ENCODE data around the gene CARD11.

Gene CARD11

GRCh38 chr7:3033136-3033535, 10.5 kb downstream of the CARD11 start:
- H3K4me3 ChIP-seq (ENCODE audit: low read length, poor library complexity, severe bottlenecking), result no peak overlapping the region
- no peaks in the 10 kb centered on the region for H3K9me3 ChIP-seq (ENCODE audit: insufficient read depth, low read depth, low read length)
- TF ChIP-seq, protein P1, sequence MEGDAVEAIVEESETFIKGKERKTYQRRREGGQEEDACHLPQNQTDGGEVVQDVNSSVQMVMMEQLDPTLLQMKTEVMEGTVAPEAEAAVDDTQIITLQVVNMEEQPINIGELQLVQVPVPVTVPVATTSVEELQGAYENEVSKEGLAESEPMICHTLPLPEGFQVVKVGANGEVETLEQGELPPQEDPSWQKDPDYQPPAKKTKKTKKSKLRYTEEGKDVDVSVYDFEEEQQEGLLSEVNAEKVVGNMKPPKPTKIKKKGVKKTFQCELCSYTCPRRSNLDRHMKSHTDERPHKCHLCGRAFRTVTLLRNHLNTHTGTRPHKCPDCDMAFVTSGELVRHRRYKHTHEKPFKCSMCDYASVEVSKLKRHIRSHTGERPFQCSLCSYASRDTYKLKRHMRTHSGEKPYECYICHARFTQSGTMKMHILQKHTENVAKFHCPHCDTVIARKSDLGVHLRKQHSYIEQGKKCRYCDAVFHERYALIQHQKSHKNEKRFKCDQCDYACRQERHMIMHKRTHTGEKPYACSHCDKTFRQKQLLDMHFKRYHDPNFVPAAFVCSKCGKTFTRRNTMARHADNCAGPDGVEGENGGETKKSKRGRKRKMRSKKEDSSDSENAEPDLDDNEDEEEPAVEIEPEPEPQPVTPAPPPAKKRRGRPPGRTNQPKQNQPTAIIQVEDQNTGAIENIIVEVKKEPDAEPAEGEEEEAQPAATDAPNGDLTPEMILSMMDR (conservative IDR thresholded peaks at IDR 0.05; ENCODE audit: low read length), result no peak
- TF ChIP-seq EZH2phosphoT487 (IDR thresholded peaks at IDR 0.05; ENCODE audit: borderline replicate concordance), result no peak
- H3K9ac ChIP-seq (ENCODE audit: low read depth, low read length, poor library complexity, severe bottlenecking), result no peak overlapping the region
- peaks cover under 1% of the 10 kb centered on the region for H3K4me1 ChIP-seq (ENCODE audit: insufficient read depth, low read length, poor library complexity, severe bottlenecking)
- no peaks in the 10 kb centered on the region for H4K20me1 ChIP-seq (ENCODE audit: insufficient read depth, low read length, poor library complexity, severe bottlenecking)
- H3K27me3 ChIP-seq (ENCODE audit: insufficient read depth, low read length, poor library complexity, severe bottlenecking), result no peaks in the 10 kb centered on the region
- H3F3A ChIP-seq (ENCODE audit: low read depth), result no peaks in the 10 kb centered on the region
- no peaks in the 10 kb centered on the region for H3K9me2 ChIP-seq (replicated peaks; ENCODE audit: low read depth, low read length)
- no peak overlapping the region for H3K4me2 ChIP-seq (ENCODE audit: low read depth, low read length, poor library complexity, severe bottlenecking)
- peaks cover 42% of the 10 kb centered on the region for H3K79me2 ChIP-seq (ENCODE audit: insufficient read depth, low read length)
- no peak overlapping the region for H2AFZ ChIP-seq (ENCODE audit: low read length)
- peaks cover 5% of the 10 kb centered on the region; the same call in 1 of the 2 replicates for H3K36me3 ChIP-seq (ENCODE audit: insufficient read depth, low read length)

DNA sequence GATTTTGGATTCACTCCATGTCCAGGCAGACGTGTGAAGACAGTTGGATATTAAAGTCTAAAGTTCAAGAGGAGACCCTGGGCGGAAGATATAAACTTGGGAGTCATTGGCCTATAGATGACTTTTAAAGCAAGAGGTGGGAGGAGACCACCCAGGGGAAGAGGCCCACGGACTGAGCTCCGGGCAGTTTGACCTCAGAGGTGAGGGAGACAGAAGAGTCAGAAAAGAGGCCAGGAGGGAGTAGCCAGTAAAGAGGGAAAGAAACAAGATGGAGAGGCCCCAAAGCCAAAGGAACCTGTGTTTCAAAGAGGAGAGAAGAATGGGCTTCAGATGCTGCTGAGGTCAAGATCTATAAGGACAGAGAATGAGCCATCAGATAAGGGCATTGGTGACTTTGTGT, 11.4 kb downstream of the CARD11 start:
- H3K4me2 ChIP-seq (ENCODE audit: low read depth, low read length, poor library complexity, severe bottlenecking), result no peak overlapping the region
- TF ChIP-seq, protein P1 (conservative IDR thresholded peaks at IDR 0.05; ENCODE audit: low read length), result no peak
- TF ChIP-seq EZH2phosphoT487 (IDR thresholded peaks at IDR 0.05; ENCODE audit: borderline replicate concordance), result no peak
- no peaks in the 10 kb centered on the region for H3K27me3 ChIP-seq (ENCODE audit: insufficient read depth, low read length, poor library complexity, severe bottlenecking)
- no peaks in the 10 kb centered on the region for H3K9me3 ChIP-seq (ENCODE audit: insufficient read depth, low read depth, low read length)
- no peaks in the 10 kb centered on the region for H3F3A ChIP-seq (ENCODE audit: low read depth)
- no peak overlapping the region for H2AFZ ChIP-seq (ENCODE audit: low read length)
- no peak overlapping the region for H3K4me3 ChIP-seq (ENCODE audit: low read length, poor library complexity, severe bottlenecking)
- peaks cover 46% of the 10 kb centered on the region; the same call in 1 of the 2 replicates for H3K79me2 ChIP-seq (ENCODE audit: insufficient read depth, low read length)
- H3K36me3 ChIP-seq (ENCODE audit: insufficient read depth, low read length), result peaks cover 5% of the 10 kb centered on the region; the same call in 1 of the 2 replicates
- no peak overlapping the region for H3K9ac ChIP-seq (ENCODE audit: low read depth, low read length, poor library complexity, severe bottlenecking)
- no peaks in the 10 kb centered on the region for H4K20me1 ChIP-seq (ENCODE audit: insufficient read depth, low read length, poor library complexity, severe bottlenecking)
- no peaks in the 10 kb centered on the region for H3K4me1 ChIP-seq (ENCODE audit: insufficient read depth, low read length, poor library complexity, severe bottlenecking)
- H3K9me2 ChIP-seq (replicated peaks; ENCODE audit: low read depth, low read length), result no peaks in the 10 kb centered on the region

DNA sequence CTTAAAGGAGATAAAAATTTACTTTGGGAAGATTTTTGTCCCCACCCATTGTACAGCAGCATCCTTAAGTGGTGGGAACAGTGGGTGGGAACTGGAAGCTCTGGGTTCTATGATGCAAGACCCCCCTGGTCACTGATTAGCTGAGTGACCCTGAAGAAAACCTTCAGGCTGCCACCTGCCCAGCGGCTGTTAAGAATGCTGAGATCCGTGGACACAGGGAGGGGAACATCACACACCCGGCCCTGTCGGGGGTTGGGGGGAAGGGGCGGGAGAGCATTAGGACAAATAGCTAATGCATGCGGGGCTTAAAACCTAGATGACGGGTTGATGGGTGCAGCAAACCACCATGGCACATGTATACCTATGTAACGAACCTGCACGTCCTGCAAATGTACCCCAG, 14.5 kb downstream of the CARD11 start:
- H3K4me2 ChIP-seq (ENCODE audit: low read depth, low read length, poor library complexity, severe bottlenecking), result no peak overlapping the region
- H3K4me1 ChIP-seq (ENCODE audit: insufficient read depth, low read length, poor library complexity, severe bottlenecking), result no peaks in the 10 kb centered on the region
- no peaks in the 10 kb centered on the region for H4K20me1 ChIP-seq (ENCODE audit: insufficient read depth, low read length, poor library complexity, severe bottlenecking)
- H3K79me2 ChIP-seq (ENCODE audit: insufficient read depth, low read length), result peaks cover 43% of the 10 kb centered on the region; the same call in 1 of the 2 replicates
- H3K4me3 ChIP-seq (ENCODE audit: low read length, poor library complexity, severe bottlenecking), result no peak overlapping the region
- H3K27me3 ChIP-seq (ENCODE audit: insufficient read depth, low read length, poor library complexity, severe bottlenecking), result no peaks in the 10 kb centered on the region
- no peak overlapping the region for H2AFZ ChIP-seq (ENCODE audit: low read length)
- no peaks in the 10 kb centered on the region for H3F3A ChIP-seq (ENCODE audit: low read depth)
- TF ChIP-seq, protein P1 (conservative IDR thresholded peaks at IDR 0.05; ENCODE audit: low read length), result no peak
- no peak for TF ChIP-seq EZH2phosphoT487 (IDR thresholded peaks at IDR 0.05; ENCODE audit: borderline replicate concordance)
- H3K36me3 ChIP-seq (ENCODE audit: insufficient read depth, low read length), result peaks cover 5% of the 10 kb centered on the region; the same call in 1 of the 2 replicates
- H3K9me2 ChIP-seq (replicated peaks; ENCODE audit: low read depth, low read length), result no peaks in the 10 kb centered on the region
- no peaks in the 10 kb centered on the region; the same call in 1 of the 2 replicates for H3K9me3 ChIP-seq (ENCODE audit: insufficient read depth, low read depth, low read length)
- H3K9ac ChIP-seq (ENCODE audit: low read depth, low read length, poor library complexity, severe bottlenecking), result no peak overlapping the region
